GM12878 (cell line): Measurements from ENCODE around the gene CBX8. TPM values are rescaled to one million over a fixed set of nuclear protein-coding genes. Genes with fewer than 3 reads are reported as not detected.
A peak's percentile ranks its signal among the peaks of the same experiment; 100 is the strongest.

ENCODE experiments used
- ASH2L ChIP-seq: fragments of 300-600, 200-600 bp; sonication (generic); IDR thresholded peaks from 2 replicates; pipeline ENCODE4 v1.6.1; 2017; ENCODE audit warnings: low read depth, mild to moderate bottlenecking, borderline replicate concordance
- BCL3 ChIP-seq: IDR thresholded peaks from 2 replicates; pipeline ENCODE4 v1.6.1; 2011; ENCODE audit warnings: borderline replicate concordance, low read depth, mild to moderate bottlenecking, moderate library complexity, low read length; ENCODE audit not compliant: insufficient read depth, poor library complexity, severe bottlenecking
- BRCA1 ChIP-seq: IDR thresholded peaks from 2 replicates; pipeline ENCODE4 v1.6.1; 2011; ENCODE audit warnings: low read depth, low read length, improper control_type of control experiment
- CREB1 ChIP-seq: IDR thresholded peaks from 2 replicates; pipeline ENCODE4 v1.6.1; 2012; ENCODE audit warnings: low read depth, mild to moderate bottlenecking, inconsistent platforms
- DPF2 ChIP-seq: fragments of 450-650 bp; IDR thresholded peaks from 2 replicates; pipeline ENCODE4 v1.6.1; 2017; ENCODE audit warnings: mild to moderate bottlenecking
- GABPA ChIP-seq: IDR thresholded peaks from 2 replicates; pipeline ENCODE4 v1.6.1; 2014; ENCODE audit warnings: antibody characterized with exemption, low read depth, mild to moderate bottlenecking, inconsistent platforms
- HDAC2 ChIP-seq: fragments of 200-600 bp; sonication (generic); IDR thresholded peaks from 2 replicates; pipeline ENCODE4 v1.6.1; 2017
- HDAC6 ChIP-seq: fragments of 200-600 bp; sonication (generic); IDR thresholded peaks from one replicate; pipeline ENCODE4 v1.8.0; 2017; ENCODE audit warnings: antibody characterized with exemption; ENCODE audit not compliant: unreplicated experiment
- POU2F2 ChIP-seq: IDR thresholded peaks from 3 replicates; pipeline ENCODE4 v1.6.1; 2011; ENCODE audit warnings: low read depth, mild to moderate bottlenecking, low read length, borderline replicate concordance
- RCOR1 ChIP-seq: conservative IDR thresholded peaks from 2 replicates; pipeline ENCODE4 v1.6.1; 2012; ENCODE audit warnings: low read depth, low read length, improper control_type of control experiment
- STAT3 ChIP-seq: IDR thresholded peaks from 2 replicates; pipeline ENCODE4 v1.6.1; 2011; ENCODE audit warnings: low read depth, low read length, improper control_type of control experiment
- SUZ12 ChIP-seq: fragments of 200-600 bp; sonication (generic); IDR thresholded peaks from one replicate; pipeline ENCODE4 v1.6.1; 2018; ENCODE audit warnings: antibody characterized with exemption, mild to moderate bottlenecking; ENCODE audit not compliant: unreplicated experiment
- TCF3 ChIP-seq: IDR thresholded peaks from 2 replicates; pipeline ENCODE4 v1.6.1; 2012; ENCODE audit warnings: low read depth, mild to moderate bottlenecking, low read length, borderline replicate concordance; ENCODE audit not compliant: insufficient read depth
- TCF7 ChIP-seq: IDR thresholded peaks from 2 replicates; pipeline ENCODE4 v1.6.1; 2014; ENCODE audit warnings: antibody characterized with exemption, borderline replicate concordance
- YBX1 ChIP-seq: fragments of 450-650 bp; IDR thresholded peaks from 2 replicates; pipeline ENCODE4 v1.6.1; 2016; ENCODE audit warnings: antibody characterized with exemption
- polyA plus RNA-seq, 11 experiments: library from polyadenylated mRNA; depleted of rRNA in 4 of 11; unstranded in 6 of 11; stranded (reverse) in 5 of 11; fragments of >200 nt; fragmentation: Nextera tagmentation in 4 of 11; fragmentation: Illumina TruSeq in 1 of 11; extraction: Ambion mirVana in 4 of 11; extraction: Trizol in 1 of 11; gene quantifications; 1 replicate in 1 of 11; 2 replicates in 10 of 11; pipeline versions ENCODE4 v1.2.1 to v1.2.3, GENCODE V29; 2011 to 2016; ENCODE audit warnings: inconsistent platforms in 2 of 11, missing spikeins in 2 of 11, low read depth in 1 of 11
- total RNA-seq, 4 experiments: library from RNA; depleted of rRNA in 3 of 4; stranded (reverse); fragments of >200 nt in 3 of 4; fragmentation: Illumina TruSeq in 1 of 4; extraction: Trizol in 1 of 4; gene quantifications; 2 replicates each; pipeline versions ENCODE4 v1.2.1 to v1.2.3, GENCODE V29; 2013 to 2021
- TF ChIP-seq, protein P1 (sequence below): IDR thresholded peaks from 2 replicates; pipeline ENCODE4 v1.6.1; 2012; ENCODE audit warnings: low read depth, low read length, improper control_type of control experiment
- TF ChIP-seq, protein P2 (sequence below): fragments of 450-650 bp; IDR thresholded peaks from 2 replicates; pipeline ENCODE4 v1.6.1; 2018; ENCODE audit warnings: borderline replicate concordance, mild to moderate bottlenecking; ENCODE audit not compliant: partially characterized antibody
- TF ChIP-seq, protein P3 (sequence below): fragments of 450-650 bp; IDR thresholded peaks from 2 replicates; pipeline ENCODE4 v1.6.1; 2016; ENCODE audit warnings: mild to moderate bottlenecking, moderate library complexity, borderline replicate concordance
- TF ChIP-seq, protein P4 (sequence below): fragments of 450-650 bp; IDR thresholded peaks from 2 replicates; pipeline ENCODE4 v1.6.1; 2017; ENCODE audit warnings: mild to moderate bottlenecking, low read depth, inconsistent platforms; ENCODE audit not compliant: poor library complexity, severe bottlenecking

Gene CBX8
- total and polyA plus RNA-seq, 10 of the 15 experiments (the other 5 are each of a cell fraction or from before 2014, with no cell fraction given) = 0.03 to 6.7 (median 1.9) TPM

GRCh38 chr17:79796763-79797491 is at the start of gene CBX8 (continued):
- TF ChIP-seq, protein P1, sequence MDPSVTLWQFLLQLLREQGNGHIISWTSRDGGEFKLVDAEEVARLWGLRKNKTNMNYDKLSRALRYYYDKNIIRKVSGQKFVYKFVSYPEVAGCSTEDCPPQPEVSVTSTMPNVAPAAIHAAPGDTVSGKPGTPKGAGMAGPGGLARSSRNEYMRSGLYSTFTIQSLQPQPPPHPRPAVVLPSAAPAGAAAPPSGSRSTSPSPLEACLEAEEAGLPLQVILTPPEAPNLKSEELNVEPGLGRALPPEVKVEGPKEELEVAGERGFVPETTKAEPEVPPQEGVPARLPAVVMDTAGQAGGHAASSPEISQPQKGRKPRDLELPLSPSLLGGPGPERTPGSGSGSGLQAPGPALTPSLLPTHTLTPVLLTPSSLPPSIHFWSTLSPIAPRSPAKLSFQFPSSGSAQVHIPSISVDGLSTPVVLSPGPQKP = peak; percentile 57; the same call in 1 of the 2 replicates
- no peak for TF ChIP-seq ASH2L
- TF ChIP-seq HDAC6 = no peak
- no peak for TF ChIP-seq BRCA1
- no peak for TF ChIP-seq YBX1
- peak; percentile 89 for TF ChIP-seq DPF2
- TF ChIP-seq, protein P2, sequence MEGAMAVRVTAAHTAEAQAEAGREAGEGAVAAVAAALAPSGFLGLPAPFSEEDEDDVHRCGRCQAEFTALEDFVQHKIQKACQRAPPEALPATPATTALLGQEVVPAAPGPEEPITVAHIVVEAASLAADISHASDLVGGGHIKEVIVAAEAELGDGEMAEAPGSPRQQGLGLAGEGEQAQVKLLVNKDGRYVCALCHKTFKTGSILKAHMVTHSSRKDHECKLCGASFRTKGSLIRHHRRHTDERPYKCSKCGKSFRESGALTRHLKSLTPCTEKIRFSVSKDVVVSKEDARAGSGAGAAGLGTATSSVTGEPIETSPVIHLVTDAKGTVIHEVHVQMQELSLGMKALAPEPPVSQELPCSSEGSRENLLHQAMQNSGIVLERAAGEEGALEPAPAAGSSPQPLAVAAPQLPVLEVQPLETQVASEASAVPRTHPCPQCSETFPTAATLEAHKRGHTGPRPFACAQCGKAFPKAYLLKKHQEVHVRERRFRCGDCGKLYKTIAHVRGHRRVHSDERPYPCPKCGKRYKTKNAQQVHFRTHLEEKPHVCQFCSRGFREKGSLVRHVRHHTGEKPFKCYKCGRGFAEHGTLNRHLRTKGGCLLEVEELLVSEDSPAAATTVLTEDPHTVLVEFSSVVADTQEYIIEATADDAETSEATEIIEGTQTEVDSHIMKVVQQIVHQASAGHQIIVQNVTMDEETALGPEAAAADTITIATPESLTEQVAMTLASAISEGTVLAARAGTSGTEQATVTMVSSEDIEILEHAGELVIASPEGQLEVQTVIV = no peak
- TF ChIP-seq STAT3 = no peak
- no peak for TF ChIP-seq POU2F2
- no peak for TF ChIP-seq TCF7
- no peak for TF ChIP-seq SUZ12
- TF ChIP-seq, protein P3, sequence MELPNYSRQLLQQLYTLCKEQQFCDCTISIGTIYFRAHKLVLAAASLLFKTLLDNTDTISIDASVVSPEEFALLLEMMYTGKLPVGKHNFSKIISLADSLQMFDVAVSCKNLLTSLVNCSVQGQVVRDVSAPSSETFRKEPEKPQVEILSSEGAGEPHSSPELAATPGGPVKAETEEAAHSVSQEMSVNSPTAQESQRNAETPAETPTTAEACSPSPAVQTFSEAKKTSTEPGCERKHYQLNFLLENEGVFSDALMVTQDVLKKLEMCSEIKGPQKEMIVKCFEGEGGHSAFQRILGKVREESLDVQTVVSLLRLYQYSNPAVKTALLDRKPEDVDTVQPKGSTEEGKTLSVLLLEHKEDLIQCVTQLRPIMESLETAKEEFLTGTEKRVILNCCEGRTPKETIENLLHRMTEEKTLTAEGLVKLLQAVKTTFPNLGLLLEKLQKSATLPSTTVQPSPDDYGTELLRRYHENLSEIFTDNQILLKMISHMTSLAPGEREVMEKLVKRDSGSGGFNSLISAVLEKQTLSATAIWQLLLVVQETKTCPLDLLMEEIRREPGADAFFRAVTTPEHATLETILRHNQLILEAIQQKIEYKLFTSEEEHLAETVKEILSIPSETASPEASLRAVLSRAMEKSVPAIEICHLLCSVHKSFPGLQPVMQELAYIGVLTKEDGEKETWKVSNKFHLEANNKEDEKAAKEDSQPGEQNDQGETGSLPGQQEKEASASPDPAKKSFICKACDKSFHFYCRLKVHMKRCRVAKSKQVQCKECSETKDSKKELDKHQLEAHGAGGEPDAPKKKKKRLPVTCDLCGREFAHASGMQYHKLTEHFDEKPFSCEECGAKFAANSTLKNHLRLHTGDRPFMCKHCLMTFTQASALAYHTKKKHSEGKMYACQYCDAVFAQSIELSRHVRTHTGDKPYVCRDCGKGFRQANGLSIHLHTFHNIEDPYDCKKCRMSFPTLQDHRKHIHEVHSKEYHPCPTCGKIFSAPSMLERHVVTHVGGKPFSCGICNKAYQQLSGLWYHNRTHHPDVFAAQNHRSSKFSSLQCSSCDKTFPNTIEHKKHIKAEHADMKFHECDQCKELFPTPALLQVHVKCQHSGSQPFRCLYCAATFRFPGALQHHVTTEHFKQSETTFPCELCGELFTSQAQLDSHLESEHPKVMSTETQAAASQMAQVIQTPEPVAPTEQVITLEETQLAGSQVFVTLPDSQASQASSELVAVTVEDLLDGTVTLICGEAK = peak; percentile 76; the same call in 1 of the 2 replicates
- TF ChIP-seq TCF3 = no peak
- TF ChIP-seq CREB1 = peak; percentile 91
- TF ChIP-seq HDAC2 = no peak
- TF ChIP-seq RCOR1 = no peak
- peak; percentile 86 for TF ChIP-seq GABPA
- TF ChIP-seq, protein P4, sequence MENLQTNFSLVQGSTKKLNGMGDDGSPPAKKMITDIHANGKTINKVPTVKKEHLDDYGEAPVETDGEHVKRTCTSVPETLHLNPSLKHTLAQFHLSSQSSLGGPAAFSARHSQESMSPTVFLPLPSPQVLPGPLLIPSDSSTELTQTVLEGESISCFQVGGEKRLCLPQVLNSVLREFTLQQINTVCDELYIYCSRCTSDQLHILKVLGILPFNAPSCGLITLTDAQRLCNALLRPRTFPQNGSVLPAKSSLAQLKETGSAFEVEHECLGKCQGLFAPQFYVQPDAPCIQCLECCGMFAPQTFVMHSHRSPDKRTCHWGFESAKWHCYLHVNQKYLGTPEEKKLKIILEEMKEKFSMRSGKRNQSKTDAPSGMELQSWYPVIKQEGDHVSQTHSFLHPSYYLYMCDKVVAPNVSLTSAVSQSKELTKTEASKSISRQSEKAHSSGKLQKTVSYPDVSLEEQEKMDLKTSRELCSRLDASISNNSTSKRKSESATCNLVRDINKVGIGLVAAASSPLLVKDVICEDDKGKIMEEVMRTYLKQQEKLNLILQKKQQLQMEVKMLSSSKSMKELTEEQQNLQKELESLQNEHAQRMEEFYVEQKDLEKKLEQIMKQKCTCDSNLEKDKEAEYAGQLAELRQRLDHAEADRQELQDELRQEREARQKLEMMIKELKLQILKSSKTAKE = no peak
- no peak for TF ChIP-seq BCL3
